KOPT-K1 (cell line): ENCODE measurements around the gene ERC1.

ENCODE experiments used
- H3K27ac ChIP-seq: fragments of 200-600 bp; sonication (generic); 2 replicates; pipeline ENCODE4 v1.5.1; 2016; ENCODE audit warnings: antibody characterized with exemption, mild to moderate bottlenecking, low read depth, low read length; ENCODE audit not compliant: poor library complexity, severe bottlenecking
- H3K36me3 ChIP-seq: fragments of 200-600 bp; sonication (generic); 2 replicates; pipeline ENCODE4 v1.5.1; 2017; ENCODE audit warnings: antibody characterized with exemption, mild to moderate bottlenecking, low read length, moderate library complexity; ENCODE audit not compliant: insufficient read depth
- H3K9me3 ChIP-seq: fragments of 200-600 bp; sonication (generic); 2 replicates; pipeline ENCODE4 v1.5.1; 2017; ENCODE audit warnings: antibody characterized with exemption, low read length, mild to moderate bottlenecking; ENCODE audit not compliant: insufficient read depth, poor library complexity, severe bottlenecking

Gene ERC1

GRCh38 chr12:1422604-1423315 lies 431.7 kb downstream of the ERC1 start:
- no peaks in the 10 kb centered on the region for H3K36me3 ChIP-seq
- H3K27ac ChIP-seq = no peak overlapping the region

GRCh38 chr12:1424674-1425395 lies 433.8 kb downstream of the ERC1 start:
- no peaks in the 10 kb centered on the region for H3K36me3 ChIP-seq
- H3K9me3 ChIP-seq = peaks cover 29% of the 10 kb centered on the region
- no peak overlapping the region for H3K27ac ChIP-seq

More at GRCh38 chr12:1422604-1423315, 431.7 kb downstream of the ERC1 start:
- peaks cover 29% of the 10 kb centered on the region for H3K9me3 ChIP-seq

- H3K27ac ChIP-seq = no peak overlapping the region
Observed at GRCh38 chr12:1425396-1425729, 434.3 kb downstream of the ERC1 start.

GRCh38 chr12:1428671-1429070 lies 437.6 kb downstream of the ERC1 start:
- no peak overlapping the region for H3K27ac ChIP-seq

More at GRCh38 chr12:1425396-1425729, 434.3 kb downstream of the ERC1 start:
- Histone ChIP-seq H3K36me3 (no peaks in the 10 kb centered on the region), H3K9me3 (peaks cover 29% of the 10 kb centered on the region)

GRCh38 chr12:1429980-1430379 lies 439.0 kb downstream of the ERC1 start:
- Histone ChIP-seq H3K36me3 (no peaks in the 10 kb centered on the region), H3K9me3 (no peaks in the 10 kb centered on the region), H3K27ac (no peak overlapping the region)

More at GRCh38 chr12:1428671-1429070, 437.6 kb downstream of the ERC1 start:
- Histone ChIP-seq H3K9me3 (no peaks in the 10 kb centered on the region), H3K36me3 (no peaks in the 10 kb centered on the region)

GRCh38 chr12:1434296-1434955 lies 443.4 kb downstream of the ERC1 start:
- Histone ChIP-seq H3K36me3 (no peaks in the 10 kb centered on the region), H3K9me3 (no peaks in the 10 kb centered on the region), H3K27ac (no peak overlapping the region)

- H3K27ac ChIP-seq = no peak overlapping the region
- H3K36me3 ChIP-seq = no peaks in the 10 kb centered on the region
- no peaks in the 10 kb centered on the region for H3K9me3 ChIP-seq
Observed at GRCh38 chr12:1435044-1435443, 444.0 kb downstream of the ERC1 start.

GRCh38 chr12:1435456-1435855 lies 444.4 kb downstream of the ERC1 start:
- no peaks in the 10 kb centered on the region for H3K36me3 ChIP-seq

GRCh38 chr12:1436015-1436414 lies 445.0 kb downstream of the ERC1 start:
- Histone ChIP-seq H3K27ac (no peak overlapping the region), H3K36me3 (no peaks in the 10 kb centered on the region), H3K9me3 (no peaks in the 10 kb centered on the region)

More at GRCh38 chr12:1435456-1435855, 444.4 kb downstream of the ERC1 start:
- Histone ChIP-seq H3K9me3 (no peaks in the 10 kb centered on the region), H3K27ac (no peak overlapping the region)

GRCh38 chr12:1436981-1437380 lies 446.0 kb downstream of the ERC1 start:
- Histone ChIP-seq H3K36me3 (no peaks in the 10 kb centered on the region), H3K9me3 (no peaks in the 10 kb centered on the region), H3K27ac (no peak overlapping the region)

- Histone ChIP-seq H3K36me3 (no peaks in the 10 kb centered on the region), H3K27ac (no peak overlapping the region), H3K9me3 (no peaks in the 10 kb centered on the region)
Observed at GRCh38 chr12:1439201-1439600, 448.2 kb downstream of the ERC1 start.

- H3K36me3 ChIP-seq = no peaks in the 10 kb centered on the region
- no peaks in the 10 kb centered on the region for H3K9me3 ChIP-seq
- H3K27ac ChIP-seq = no peak overlapping the region
Observed at GRCh38 chr12:1439687-1440086, 448.7 kb downstream of the ERC1 start.

- Histone ChIP-seq H3K27ac (no peak overlapping the region), H3K36me3 (no peaks in the 10 kb centered on the region), H3K9me3 (no peaks in the 10 kb centered on the region)
Observed at GRCh38 chr12:1443421-1444141, 452.6 kb downstream of the ERC1 start.

- H3K9me3 ChIP-seq = no peaks in the 10 kb centered on the region
- no peak overlapping the region for H3K27ac ChIP-seq
- H3K36me3 ChIP-seq = no peaks in the 10 kb centered on the region
Observed at GRCh38 chr12:1444142-1444516, 453.1 kb downstream of the ERC1 start.

- H3K9me3 ChIP-seq = no peaks in the 10 kb centered on the region
- H3K27ac ChIP-seq = no peak overlapping the region
- H3K36me3 ChIP-seq = no peaks in the 10 kb centered on the region
Observed at GRCh38 chr12:1445807-1446206, 454.8 kb downstream of the ERC1 start.
